ENCODE data around the gene BTBD16.

GRCh38 chr10:122279725-122280141, 8.6 kb downstream of the BTBD16 start:
- TF ChIP-seq CTCF (IDR thresholded peaks at IDR 0.05; ENCODE audit: low read depth, low read length) (peak; percentile 84), EZH2phosphoT487 (IDR thresholded peaks at IDR 0.05; ENCODE audit: low read depth) (no peak)

All from OCI-LY3 (cell line).